GM23338 (cell line): ENCODE data around the gene ICAM3. TPM values are rescaled to one million over a fixed set of nuclear protein-coding genes. Genes with fewer than 3 reads are reported as not detected.

Source experiments
- ATAC-seq: fragments of 200-7000 bp; cut with Tn5 transposase; 3 replicates; pipeline ENCODE4 v1.9.1; 2020
- DNase-seq: peaks from one replicate; pipeline ENCODE4 v3.0.0-alpha.2; 2015; ENCODE audit warnings: low spot score
- H2AFZ ChIP-seq: fragments of 200-600 bp; sonication (generic); 2 replicates; pipeline ENCODE4 v1.8.0; 2016; ENCODE audit warnings: antibody characterized with exemption, mild to moderate bottlenecking, moderate library complexity
- H3F3A ChIP-seq: fragments of 200-600 bp; sonication (generic); replicated peaks from 2 replicates; pipeline ENCODE4 v1.8.0; 2017; ENCODE audit warnings: antibody characterized with exemption, mixed run types, low read depth
- H3K27ac ChIP-seq: fragments of 200-600 bp; sonication (generic); 2 replicates; pipeline ENCODE4 v1.6.1; 2016; ENCODE audit warnings: low read depth
- H3K27me3 ChIP-seq: fragments of 200-600 bp; sonication (generic); 2 replicates; pipeline ENCODE4 v1.8.0; 2016; ENCODE audit warnings: mild to moderate bottlenecking, mixed run types, moderate library complexity; ENCODE audit not compliant: insufficient read depth
- H3K36me3 ChIP-seq: fragments of 200-600 bp; sonication (generic); 2 replicates; pipeline ENCODE4 v1.8.0; 2016; ENCODE audit warnings: mild to moderate bottlenecking; ENCODE audit not compliant: insufficient read depth
- H3K4me1 ChIP-seq: fragments of 200-600 bp; sonication (generic); 2 replicates; pipeline ENCODE4 v1.8.0; 2016; ENCODE audit warnings: mild to moderate bottlenecking, moderate library complexity; ENCODE audit not compliant: insufficient read depth
- H3K4me2 ChIP-seq: fragments of 200-600 bp; sonication (generic); 2 replicates; pipeline ENCODE4 v1.7.1; 2017; ENCODE audit warnings: mixed run types
- H3K4me3 ChIP-seq: fragments of 200-600 bp; sonication (generic); 2 replicates; pipeline ENCODE4 v1.6.1; 2016; ENCODE audit warnings: mixed run types
- H3K79me2 ChIP-seq: fragments of 200-600 bp; sonication (generic); replicated peaks from 2 replicates; pipeline ENCODE4 v1.8.0; 2017; ENCODE audit warnings: mild to moderate bottlenecking; ENCODE audit not compliant: insufficient read depth
- H3K9me2 ChIP-seq: fragments of 200-600 bp; sonication (generic); 2 replicates; pipeline ENCODE4 v1.8.0; 2017; ENCODE audit not compliant: insufficient read depth
- H4K20me1 ChIP-seq: fragments of 200-600 bp; sonication (generic); replicated peaks from 2 replicates; pipeline ENCODE4 v1.8.0; 2017; ENCODE audit warnings: mild to moderate bottlenecking; ENCODE audit not compliant: insufficient read depth
- H3K27ac Mint-ChIP-seq: 2 replicates; pipeline ENCODE4 v1.8.0; 2020; ENCODE audit warnings: inconsistent platforms, mild to moderate bottlenecking, moderate library complexity, mixed read lengths
- H3K27me3 Mint-ChIP-seq: 3 replicates; pipeline ENCODE4 v1.8.0; 2022; ENCODE audit warnings: low read depth, mild to moderate bottlenecking, moderate library complexity, mixed read lengths, inconsistent platforms; ENCODE audit not compliant: insufficient read depth, poor library complexity
- H3K36me3 Mint-ChIP-seq: 3 replicates; pipeline ENCODE4 v1.8.0; 2021; ENCODE audit warnings: low read depth, mild to moderate bottlenecking, inconsistent platforms, moderate library complexity, mixed read lengths
- H3K4me1 Mint-ChIP-seq: 3 replicates; pipeline ENCODE4 v1.8.0; 2020; ENCODE audit warnings: mild to moderate bottlenecking, inconsistent platforms, mixed read lengths
- H3K4me3 Mint-ChIP-seq: 3 replicates; pipeline ENCODE4 v1.8.0; 2021; ENCODE audit warnings: moderate library complexity, mild to moderate bottlenecking, inconsistent platforms, mixed read lengths
- H3K9me3 Mint-ChIP-seq: 3 replicates; pipeline ENCODE4 v1.8.0; 2020; ENCODE audit warnings: moderate library complexity, mild to moderate bottlenecking, inconsistent platforms, mixed read lengths
- EZH2 ChIP-seq: fragments of 200-600 bp; sonication (generic); IDR thresholded peaks from one replicate; pipeline ENCODE4 v1.8.0; 2017; ENCODE audit warnings: antibody characterized with exemption, mild to moderate bottlenecking, low read depth; ENCODE audit not compliant: unreplicated experiment
- STAT1 ChIP-seq: IDR thresholded peaks from one replicate; pipeline ENCODE4 v1.6.1; 2016; ENCODE audit warnings: antibody characterized with exemption; ENCODE audit not compliant: unreplicated experiment
- ZNF331 ChIP-seq: fragments of 250-450 bp; sonication (Bioruptor Pico); IDR thresholded peaks from 2 replicates; pipeline ENCODE4 v1.5.0; 2020; ENCODE audit warnings: low read depth, mild to moderate bottlenecking, moderate library complexity
- polyA plus RNA-seq: library from polyadenylated mRNA; unstranded; fragments of >200 nt; fragmentation: Nextera tagmentation; extraction: Ambion mirVana; gene quantifications from 2 replicates; pipeline ENCODE4 v1.2.1, GENCODE V29; 2016
- total RNA-seq: library from RNA; depleted of rRNA; stranded (reverse); fragments of >200 nt; shearing (Covaris generic); gene quantifications from 2 replicates; pipeline ENCODE4 v1.2.3, GENCODE V29; 2014
- TF ChIP-seq, protein P1 (sequence below): IDR thresholded peaks from 2 replicates; pipeline ENCODE4 v1.6.1; 2016; ENCODE audit warnings: antibody characterized with exemption
- TF ChIP-seq, protein P2 (sequence below), 2 experiments: fragments of 200-600 bp in 1 of 2; sonication (generic) in 1 of 2; conservative IDR thresholded peaks; 2 replicates each; pipeline versions ENCODE4 v1.5.1 to v1.6.1; 2016 to 2017; ENCODE audit warnings: antibody characterized with exemption in 2 of 2, low read depth in 2 of 2, mild to moderate bottlenecking in 2 of 2, moderate library complexity in 1 of 2

ICAM3 gene
- total and polyA plus RNA-seq, 2 experiments from 2014 or later: 9.6 to 14.7 TPM

GRCh38 chr19:10290876-10291553 is 48.4 kb downstream of the ICAM3 start:
- peak overlapping the region; percentile 94 for H3K4me2 ChIP-seq
- H3K9me2 ChIP-seq: no peaks in the 10 kb centered on the region
- no peaks in the 10 kb centered on the region for H3K36me3 Mint-ChIP-seq
- peaks cover 98% of the 10 kb centered on the region for H3K27me3 Mint-ChIP-seq
- H2AFZ ChIP-seq: peak overlapping the region; percentile 98
- peaks cover 3% of the 10 kb centered on the region; the same call in 1 of the 3 replicates for H3K9me3 Mint-ChIP-seq
- H3K4me1 ChIP-seq: peaks cover 24% of the 10 kb centered on the region
- H3K4me3 ChIP-seq: peak overlapping the region; percentile 71
- TF ChIP-seq, protein P1, sequence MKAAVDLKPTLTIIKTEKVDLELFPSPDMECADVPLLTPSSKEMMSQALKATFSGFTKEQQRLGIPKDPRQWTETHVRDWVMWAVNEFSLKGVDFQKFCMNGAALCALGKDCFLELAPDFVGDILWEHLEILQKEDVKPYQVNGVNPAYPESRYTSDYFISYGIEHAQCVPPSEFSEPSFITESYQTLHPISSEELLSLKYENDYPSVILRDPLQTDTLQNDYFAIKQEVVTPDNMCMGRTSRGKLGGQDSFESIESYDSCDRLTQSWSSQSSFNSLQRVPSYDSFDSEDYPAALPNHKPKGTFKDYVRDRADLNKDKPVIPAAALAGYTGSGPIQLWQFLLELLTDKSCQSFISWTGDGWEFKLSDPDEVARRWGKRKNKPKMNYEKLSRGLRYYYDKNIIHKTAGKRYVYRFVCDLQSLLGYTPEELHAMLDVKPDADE: no peak
- peak; percentile 63 for TF ChIP-seq EZH2
- no peak for TF ChIP-seq ZNF331
- no peak for TF ChIP-seq STAT1
- peak overlapping the region; percentile 77 for H3K4me3 Mint-ChIP-seq
- H3K27me3 ChIP-seq: peaks cover 100% of the 10 kb centered on the region
- ATAC-seq (peak; percentile 3), DNase-seq (peak; percentile 76)
- H3K4me1 Mint-ChIP-seq: peaks cover 38% of the 10 kb centered on the region
- H3K27ac Mint-ChIP-seq: no peak overlapping the region
- no peaks in the 10 kb centered on the region for H3K79me2 ChIP-seq
- no peak overlapping the region for H3K27ac ChIP-seq
- H4K20me1 ChIP-seq: no peaks in the 10 kb centered on the region; the same call in 1 of the 2 replicates
- H3K36me3 ChIP-seq: no peaks in the 10 kb centered on the region
- H3F3A ChIP-seq: peaks cover 24% of the 10 kb centered on the region; the same call in 1 of the 2 replicates

DNA sequence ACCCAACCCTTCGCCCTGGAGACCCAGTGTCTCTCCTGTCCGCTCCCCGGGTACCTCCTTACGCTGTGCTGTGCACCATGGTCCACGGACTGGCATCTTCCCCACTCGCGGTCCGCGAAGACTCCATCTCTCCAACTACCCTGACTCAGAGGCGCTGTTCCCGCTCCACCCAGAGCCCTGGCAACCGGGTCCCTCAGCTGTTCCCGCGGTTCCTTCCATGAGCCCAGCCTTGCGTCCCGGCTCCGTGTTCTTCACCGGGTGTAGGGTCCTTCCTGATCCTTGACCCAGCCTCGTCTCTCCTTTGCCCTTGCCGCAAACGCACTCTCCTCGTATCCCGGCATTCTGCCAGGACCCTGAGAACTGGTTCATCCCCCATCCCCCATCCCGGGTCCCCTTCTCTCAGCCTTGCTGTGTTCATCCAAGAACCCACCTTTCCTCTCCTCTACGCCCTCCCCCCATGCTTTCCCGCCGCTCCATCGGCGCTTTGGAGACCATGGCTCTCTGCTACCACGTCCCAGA is 49.0 kb downstream of the ICAM3 start:
- H3K4me1 Mint-ChIP-seq: peaks cover 33% of the 10 kb centered on the region
- H3K27ac ChIP-seq: no peak overlapping the region
- peak overlapping the region; percentile 77 for H3K4me3 Mint-ChIP-seq
- peaks cover 92% of the 10 kb centered on the region for H3K27me3 Mint-ChIP-seq
- peak overlapping the region; percentile 71 for H3K4me3 ChIP-seq
- no peaks in the 10 kb centered on the region for H3K36me3 ChIP-seq
- DNase-seq (peak; percentile 78), ATAC-seq (peak; percentile 0; the same call in 2 of the 3 replicates)
- peaks cover 3% of the 10 kb centered on the region; the same call in 1 of the 3 replicates for H3K9me3 Mint-ChIP-seq
- no peaks in the 10 kb centered on the region for H3K36me3 Mint-ChIP-seq
- peak; percentile 26 for TF ChIP-seq EZH2
- TF ChIP-seq, protein P2, sequence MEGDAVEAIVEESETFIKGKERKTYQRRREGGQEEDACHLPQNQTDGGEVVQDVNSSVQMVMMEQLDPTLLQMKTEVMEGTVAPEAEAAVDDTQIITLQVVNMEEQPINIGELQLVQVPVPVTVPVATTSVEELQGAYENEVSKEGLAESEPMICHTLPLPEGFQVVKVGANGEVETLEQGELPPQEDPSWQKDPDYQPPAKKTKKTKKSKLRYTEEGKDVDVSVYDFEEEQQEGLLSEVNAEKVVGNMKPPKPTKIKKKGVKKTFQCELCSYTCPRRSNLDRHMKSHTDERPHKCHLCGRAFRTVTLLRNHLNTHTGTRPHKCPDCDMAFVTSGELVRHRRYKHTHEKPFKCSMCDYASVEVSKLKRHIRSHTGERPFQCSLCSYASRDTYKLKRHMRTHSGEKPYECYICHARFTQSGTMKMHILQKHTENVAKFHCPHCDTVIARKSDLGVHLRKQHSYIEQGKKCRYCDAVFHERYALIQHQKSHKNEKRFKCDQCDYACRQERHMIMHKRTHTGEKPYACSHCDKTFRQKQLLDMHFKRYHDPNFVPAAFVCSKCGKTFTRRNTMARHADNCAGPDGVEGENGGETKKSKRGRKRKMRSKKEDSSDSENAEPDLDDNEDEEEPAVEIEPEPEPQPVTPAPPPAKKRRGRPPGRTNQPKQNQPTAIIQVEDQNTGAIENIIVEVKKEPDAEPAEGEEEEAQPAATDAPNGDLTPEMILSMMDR (conservative IDR thresholded peaks at IDR 0.05; ENCODE audit: low read depth in 2 of 2): no peak
- no peaks in the 10 kb centered on the region; the same call in 1 of the 2 replicates for H4K20me1 ChIP-seq
- no peaks in the 10 kb centered on the region for H3K79me2 ChIP-seq
- peak overlapping the region; percentile 98 for H2AFZ ChIP-seq
- H3F3A ChIP-seq: peaks cover 19% of the 10 kb centered on the region; the same call in 1 of the 2 replicates
- H3K27ac Mint-ChIP-seq: no peak overlapping the region
- peak overlapping the region; percentile 94 for H3K4me2 ChIP-seq
- H3K4me1 ChIP-seq: peaks cover 24% of the 10 kb centered on the region
- H3K27me3 ChIP-seq: peaks cover 95% of the 10 kb centered on the region
- H3K9me2 ChIP-seq: no peaks in the 10 kb centered on the region
